K562 (cell line): ENCODE data around the gene SDK1. TPM values are rescaled to one million over a fixed set of nuclear protein-coding genes. Genes with fewer than 3 reads are reported as not detected.

Experiments used
- ATAC-seq: fragments of 200-7000 bp; cut with Tn5 transposase; 3 replicates; pipeline ENCODE4 v1.9.1; 2020; ENCODE audit warnings: moderate library complexity
- BruUV-seq: library from RNA; stranded (reverse); fragments of 400-500 nt; replicated peaks from 2 replicates; lab custom pipeline; 2021; lab: Mats Ljungman, UMichigan
- CTCF ChIA-PET: fragments of 300-600 bp; formaldehyde crosslinking; extraction: SDS; loops from one replicate; lab custom pipeline; 2021; ENCODE audit warnings: low intra/inter-chr PET ratio; lab: Yijun Ruan, JAX
- POLR2A ChIA-PET: fragments of 300-600, 350-650 bp; sonication (Branson Sonifier 250); formaldehyde crosslinking; extraction: SDS; loops from one replicate; lab custom pipeline; 2021; ENCODE audit warnings: antibody characterized with exemption, inconsistent platforms; lab: Yijun Ruan, JAX
- DNase-seq, 4 experiments: peaks; one replicate each; pipeline versions ENCODE4 v3.0.0 to v3.0.0-alpha.2; 2011 to 2018; ENCODE audit warnings: low spot score in 3 of 4, mixed read lengths in 3 of 4; ENCODE audit errors: extremely low read depth in 1 of 4
- FAIRE-seq: peaks from 2 replicates; lab custom pipeline; 2011; peaks lifted over from hg19 to GRCh38; lab: Jason Lieb, UNC
- H2AFZ ChIP-seq: 2 replicates; pipeline ENCODE4 v1.6.0; 2011; ENCODE audit warnings: low read depth, low read length, control low read depth, inconsistent platforms
- H3K27ac ChIP-seq: fragments of 200-600 bp; 3 replicates; pipeline ENCODE4 v1.8.0; 2011; ENCODE audit warnings: low read depth, mild to moderate bottlenecking, control low read depth, inconsistent platforms, low read length, moderate library complexity, mixed read lengths; ENCODE audit errors: extremely low read depth
- H3K27me3 ChIP-seq, 2 experiments: fragments of 300-600 bp in 1 of 2; 2 replicates in 1 of 2; 3 replicates in 1 of 2; pipeline versions ENCODE4 v1.6.0 to v1.8.0; 2011; ENCODE audit warnings: inconsistent platforms in 2 of 2, low read length in 2 of 2, mild to moderate bottlenecking in 1 of 2, mixed read lengths in 1 of 2, moderate library complexity in 1 of 2; ENCODE audit not compliant: control insufficient read depth in 2 of 2, insufficient read depth in 2 of 2
- H3K36me3 ChIP-seq: fragments of 300-600 bp; 3 replicates; pipeline ENCODE4 v1.8.0; 2011; ENCODE audit warnings: mild to moderate bottlenecking, low read length, inconsistent platforms; ENCODE audit not compliant: control insufficient read depth, insufficient read depth
- H3K4me1 ChIP-seq, 2 experiments: fragments of 200-600 bp in 1 of 2; replicated peaks in 1 of 2; 2 replicates in 1 of 2; 3 replicates in 1 of 2; pipeline versions ENCODE4 v1.5.1 to v1.8.0; 2011; ENCODE audit warnings: inconsistent platforms in 2 of 2, low read length in 2 of 2, mild to moderate bottlenecking in 1 of 2, mixed read lengths in 1 of 2, moderate library complexity in 1 of 2; ENCODE audit not compliant: control insufficient read depth in 2 of 2, insufficient read depth in 2 of 2
- H3K4me2 ChIP-seq: 2 replicates; pipeline ENCODE4 v1.6.1; 2011; ENCODE audit warnings: low read length, control low read depth, inconsistent platforms, mixed read lengths; ENCODE audit not compliant: insufficient read depth
- H3K4me3 ChIP-seq: fragments of 200-600 bp; sonication (generic), shearing (Covaris generic); 2 replicates; pipeline ENCODE4 v1.5.1; 2016; ENCODE audit warnings: control low read depth, inconsistent platforms
- H3K79me2 ChIP-seq: fragments of 200-600 bp; 3 replicates; pipeline ENCODE4 v1.8.0; 2011; ENCODE audit warnings: low read length, inconsistent platforms; ENCODE audit not compliant: control insufficient read depth, insufficient read depth
- H3K9ac ChIP-seq, 2 experiments: 2 replicates each; pipeline versions ENCODE4 v1.6.0 to v1.6.1; 2011; ENCODE audit warnings: low read depth in 2 of 2, low read length in 2 of 2, control low read depth in 1 of 2, inconsistent platforms in 1 of 2, mild to moderate bottlenecking in 1 of 2, mixed read lengths in 1 of 2; ENCODE audit not compliant: insufficient read depth in 1 of 2
- H3K9me1 ChIP-seq: one replicate; pipeline ENCODE4 v1.6.0; 2011; ENCODE audit warnings: inconsistent platforms, mild to moderate bottlenecking, low read length, moderate library complexity; ENCODE audit not compliant: control insufficient read depth, insufficient read depth
- H3K9me3 ChIP-seq: replicated peaks from 2 replicates; pipeline ENCODE4 v1.5.1; 2011; ENCODE audit warnings: low read depth, low read length, inconsistent platforms; ENCODE audit not compliant: control insufficient read depth, insufficient read depth
- H4K20me1 ChIP-seq: replicated peaks from 2 replicates; pipeline ENCODE4 v1.6.1; 2011; ENCODE audit warnings: low read length, inconsistent platforms, mixed read lengths; ENCODE audit not compliant: control insufficient read depth, insufficient read depth
- FOXM1 ChIP-seq, 2 experiments: fragments of 450-650 bp in 1 of 2; sonication (generic) in 1 of 2; formaldehyde crosslinking in 1 of 2; IDR thresholded peaks; 2 replicates each; pipeline versions ENCODE4 v1.6.1 to v1.9.0; 2017 to 2022; ENCODE audit warnings: low read depth in 2 of 2, mild to moderate bottlenecking in 2 of 2, missing genetic modification reagents in 1 of 2, moderate library complexity in 1 of 2
- MAFG ChIP-seq: fragments of 450-650 bp; conservative IDR thresholded peaks from 2 replicates; pipeline ENCODE4 v1.6.1; 2016; ENCODE audit warnings: missing genetic modification characterization, missing compliant biosample characterization
- NELFE ChIP-seq: IDR thresholded peaks from 2 replicates; pipeline ENCODE4 v1.6.1; 2011; ENCODE audit warnings: mild to moderate bottlenecking; ENCODE audit not compliant: insufficient read depth, insufficient read length
- ZNF311 ChIP-seq: fragments of 250-450 bp; sonication (Bioruptor Pico); IDR thresholded peaks from 2 replicates; pipeline ENCODE4 v1.4.0; 2020; ENCODE audit warnings: mild to moderate bottlenecking, moderate library complexity
- ZNF347 ChIP-seq: fragments of 450-650 bp; formaldehyde crosslinking; IDR thresholded peaks from 2 replicates; pipeline ENCODE4 v1.4.0; 2020; ENCODE audit warnings: low read depth, mild to moderate bottlenecking, moderate library complexity
- WGBS: fragments of 100-300 bp; shearing (Covaris generic); methylation state at CpG from one replicate; pipeline ENCODE4 v1.1.6; 2016; ENCODE audit warnings: low coverage, mixed read lengths; ENCODE audit not compliant: insufficient coverage; ENCODE audit errors: missing lambda C conversion rate; 5-methylcytosine and 5-hydroxymethylcytosine counted together
- in situ Hi-C: fragments of 300-500 bp; cut with MboI; formaldehyde crosslinking; loops from 4 replicates; pipeline ENCODE4 v1.15.0; 2018; ENCODE audit warnings: inconsistent platforms, mixed read lengths
- intact Hi-C: fragments of 100-400 bp; cut with micrococcal nuclease; formaldehyde crosslinking; loops from 2 replicates; pipeline ENCODE4 v1.14.2; 2022
- polyA plus RNA-seq, 8 experiments: library from polyadenylated mRNA; depleted of rRNA in 4 of 8; stranded (reverse) in 5 of 8; unstranded in 3 of 8; fragments of >200 nt; fragmentation: Nextera tagmentation in 2 of 8; fragmentation: Illumina TruSeq in 1 of 8; extraction: Ambion mirVana in 2 of 8; extraction: Trizol in 1 of 8; gene quantifications; 2 replicates each; pipeline versions ENCODE4 v1.2.1 to v1.2.3, GENCODE V29; 2011 to 2014; ENCODE audit warnings: inconsistent platforms in 1 of 8, missing spikeins in 1 of 8
- total RNA-seq, 7 experiments: library from RNA; depleted of rRNA in 6 of 7; stranded (reverse); fragments of >200 nt in 6 of 7; fragmentation: Illumina TruSeq in 2 of 7; extraction: Trizol in 2 of 7; gene quantifications; 2 replicates each; pipeline versions ENCODE4 v1.2.1 to v1.2.3, GENCODE V29; 2011 to 2021; ENCODE audit warnings: low replicate concordance in 1 of 7
- TF ChIP-seq, protein P1 (sequence below): sonication (generic); formaldehyde crosslinking; IDR thresholded peaks from 2 replicates; pipeline ENCODE4 v1.8.1; 2023; ENCODE audit warnings: mild to moderate bottlenecking, missing genetic modification reagents
- TF ChIP-seq, protein P2 (sequence below): fragments of 200-800 bp; sonication (Bioruptor generic); IDR thresholded peaks from 2 replicates; pipeline ENCODE4 v1.6.1; 2017; ENCODE audit warnings: missing genetic modification characterization, missing compliant biosample characterization
- TF ChIP-seq, protein P3 (sequence below): sonication (generic); formaldehyde crosslinking; IDR thresholded peaks from 2 replicates; pipeline ENCODE4 v1.8.1; 2023; ENCODE audit warnings: mild to moderate bottlenecking, missing genetic modification reagents

Gene SDK1
- total and polyA plus RNA-seq, 9 of the 15 experiments (the other 6 are each of a cell fraction or from before 2014, with no cell fraction given): 0.16 TPM; not detected in 8

DNA sequence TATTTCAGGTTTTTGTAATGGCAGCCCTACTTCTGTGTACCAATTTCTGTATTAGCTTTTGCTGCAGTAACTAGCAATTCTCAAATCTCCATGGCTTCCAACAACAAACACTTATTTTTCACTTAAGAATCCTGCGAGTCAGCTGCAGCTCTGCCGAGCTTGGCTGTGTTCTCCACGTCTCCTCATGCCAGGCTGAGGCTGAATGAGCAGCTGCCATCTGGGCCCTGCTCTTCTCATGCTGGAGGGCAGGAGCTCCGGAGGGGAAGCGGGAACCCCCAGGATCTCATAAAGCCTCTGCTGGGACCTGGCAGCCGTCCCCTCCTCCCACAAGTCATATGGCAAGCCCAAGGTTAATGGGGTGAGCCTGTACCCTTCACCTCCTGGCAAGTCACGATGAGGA, 591.1 kb downstream of the SDK1 start:
- Histone ChIP-seq H3K9ac (no peak overlapping the region), H2AFZ (no peak overlapping the region), H3K4me1 (no peaks in the 10 kb centered on the region), H3K9me1 (peaks cover 3% of the 10 kb centered on the region), H3K79me2 (no peaks in the 10 kb centered on the region), H3K4me2 (no peak overlapping the region), H3K27me3 (peaks cover 3 to 24% of the 10 kb centered on the region in 2 experiments; a peak in 4 of 5 replicates), H3K4me3 (no peak overlapping the region), H4K20me1 (no peaks in the 10 kb centered on the region; the same call in 1 of the 2 replicates), H3K9me3 (no peaks in the 10 kb centered on the region), H3K27ac (no peak overlapping the region), H3K36me3 (no peaks in the 10 kb centered on the region)
- ChIA-PET CTCF (no interaction called here), POLR2A (interaction anchor here (0.6 kb wide), 1 partner anchor 11 kb away, joined by 3 read pairs; no protein-coding TSS in a partner anchor)
- DNase-seq (no peak), ATAC-seq (no peak), FAIRE-seq (no peak)
- WGBS: 0% methylated on average over 6 of the region's 7 CpGs
- in situ Hi-C loops: loop anchor here (25.0 kb wide), 1 partner anchor 1030 kb away; no protein-coding TSS in a partner anchor
- intact Hi-C loops: no loop called here
- no TSS peak for BruUV-seq
- TF ChIP-seq FOXM1 (IDR thresholded peaks at IDR 0.05; ENCODE audit: low read depth): no peak
- no peak for TF ChIP-seq FOXM1 (CRISPR knock-in tag; IDR thresholded peaks at IDR 0.05; ENCODE audit: low read depth)
- TF ChIP-seq NELFE: no peak
- TF ChIP-seq, protein P1, sequence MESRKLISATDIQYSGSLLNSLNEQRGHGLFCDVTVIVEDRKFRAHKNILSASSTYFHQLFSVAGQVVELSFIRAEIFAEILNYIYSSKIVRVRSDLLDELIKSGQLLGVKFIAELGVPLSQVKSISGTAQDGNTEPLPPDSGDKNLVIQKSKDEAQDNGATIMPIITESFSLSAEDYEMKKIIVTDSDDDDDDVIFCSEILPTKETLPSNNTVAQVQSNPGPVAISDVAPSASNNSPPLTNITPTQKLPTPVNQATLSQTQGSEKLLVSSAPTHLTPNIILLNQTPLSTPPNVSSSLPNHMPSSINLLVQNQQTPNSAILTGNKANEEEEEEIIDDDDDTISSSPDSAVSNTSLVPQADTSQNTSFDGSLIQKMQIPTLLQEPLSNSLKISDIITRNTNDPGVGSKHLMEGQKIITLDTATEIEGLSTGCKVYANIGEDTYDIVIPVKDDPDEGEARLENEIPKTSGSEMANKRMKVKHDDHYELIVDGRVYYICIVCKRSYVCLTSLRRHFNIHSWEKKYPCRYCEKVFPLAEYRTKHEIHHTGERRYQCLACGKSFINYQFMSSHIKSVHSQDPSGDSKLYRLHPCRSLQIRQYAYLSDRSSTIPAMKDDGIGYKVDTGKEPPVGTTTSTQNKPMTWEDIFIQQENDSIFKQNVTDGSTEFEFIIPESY (CRISPR knock-in tag): no peak
- TF ChIP-seq MAFG: no peak
- TF ChIP-seq, protein P2, sequence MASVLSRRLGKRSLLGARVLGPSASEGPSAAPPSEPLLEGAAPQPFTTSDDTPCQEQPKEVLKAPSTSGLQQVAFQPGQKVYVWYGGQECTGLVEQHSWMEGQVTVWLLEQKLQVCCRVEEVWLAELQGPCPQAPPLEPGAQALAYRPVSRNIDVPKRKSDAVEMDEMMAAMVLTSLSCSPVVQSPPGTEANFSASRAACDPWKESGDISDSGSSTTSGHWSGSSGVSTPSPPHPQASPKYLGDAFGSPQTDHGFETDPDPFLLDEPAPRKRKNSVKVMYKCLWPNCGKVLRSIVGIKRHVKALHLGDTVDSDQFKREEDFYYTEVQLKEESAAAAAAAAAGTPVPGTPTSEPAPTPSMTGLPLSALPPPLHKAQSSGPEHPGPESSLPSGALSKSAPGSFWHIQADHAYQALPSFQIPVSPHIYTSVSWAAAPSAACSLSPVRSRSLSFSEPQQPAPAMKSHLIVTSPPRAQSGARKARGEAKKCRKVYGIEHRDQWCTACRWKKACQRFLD (CRISPR knock-in tag): no peak
- TF ChIP-seq ZNF311 (CRISPR knock-in tag): no peak
- TF ChIP-seq, protein P3, sequence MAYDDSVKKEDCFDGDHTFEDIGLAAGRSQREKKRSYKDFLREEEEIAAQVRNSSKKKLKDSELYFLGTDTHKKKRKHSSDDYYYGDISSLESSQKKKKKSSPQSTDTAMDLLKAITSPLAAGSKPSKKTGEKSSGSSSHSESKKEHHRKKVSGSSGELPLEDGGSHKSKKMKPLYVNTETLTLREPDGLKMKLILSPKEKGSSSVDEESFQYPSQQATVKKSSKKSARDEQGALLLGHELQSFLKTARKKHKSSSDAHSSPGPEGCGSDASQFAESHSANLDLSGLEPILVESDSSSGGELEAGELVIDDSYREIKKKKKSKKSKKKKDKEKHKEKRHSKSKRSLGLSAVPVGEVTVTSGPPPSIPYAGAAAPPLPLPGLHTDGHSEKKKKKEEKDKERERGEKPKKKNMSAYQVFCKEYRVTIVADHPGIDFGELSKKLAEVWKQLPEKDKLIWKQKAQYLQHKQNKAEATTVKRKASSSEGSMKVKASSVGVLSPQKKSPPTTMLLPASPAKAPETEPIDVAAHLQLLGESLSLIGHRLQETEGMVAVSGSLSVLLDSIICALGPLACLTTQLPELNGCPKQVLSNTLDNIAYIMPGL (CRISPR knock-in tag): no peak
- no peak for TF ChIP-seq ZNF347 (CRISPR knock-in tag)
